ENCODE measurements around the gene FUT1.

- no peak for TF ChIP-seq CTCF (IDR thresholded peaks at IDR 0.05)
- no peak for TF ChIP-seq POLR2A (IDR thresholded peaks at IDR 0.05)
- TF ChIP-seq EP300 (IDR thresholded peaks at IDR 0.05): no peak
These were observed 43.2 kb upstream of the FUT1 start for GRCh38 chr19:48795685-48796070.

Measured in tibial nerve (tissue), 4 donors.